CD4-positive, alpha-beta T cell treated with Interleukin-17A for 1 hour (primary cell): Measurements from ENCODE around the gene GPR162.

Experiments
- DNase-seq: peaks from one replicate; pipeline ENCODE4 v3.0.0-alpha.2; 2020

The GPR162 gene

GRCh38 chr12:6787309-6787708, 34.3 kb upstream of the GPR162 start:
- no peak for DNase-seq

- DNase-seq = peak; percentile 77
These were observed 32.4 kb upstream of the GPR162 start, which contains the start of gene CD4 for GRCh38 chr12:6788972-6789924. TSS of gene CD4 (plus strand) at chr12:6789528. CDS start at chr12:6800139, 10,611 bp downstream.

- peak; percentile 55 for DNase-seq
These were observed 31.0 kb upstream of the GPR162 start for GRCh38 chr12:6790496-6791150.

- DNase-seq = no peak
These were observed 29.6 kb upstream of the GPR162 start for GRCh38 chr12:6791931-6792520.

GRCh38 chr12:6792522-6793201, 29.0 kb upstream of the GPR162 start:
- peak; percentile 53 for DNase-seq

GRCh38 chr12:6795088-6795487, 26.5 kb upstream of the GPR162 start:
- DNase-seq = no peak

GRCh38 chr12:6796576-6796975, 25.0 kb upstream of the GPR162 start:
- DNase-seq = no peak

- DNase-seq = no peak
These were observed 22.5 kb upstream of the GPR162 start for GRCh38 chr12:6799147-6799546.

GRCh38 chr12:6807170-6807569, 14.5 kb upstream of the GPR162 start:
- no peak for DNase-seq

GRCh38 chr12:6809056-6809455, 12.6 kb upstream of the GPR162 start:
- no peak for DNase-seq

- DNase-seq = no peak
These were observed 10.9 kb upstream of the GPR162 start for GRCh38 chr12:6810758-6811157.

- no peak for DNase-seq
These were observed 8.3 kb upstream of the GPR162 start for GRCh38 chr12:6813363-6813762.

GRCh38 chr12:6816598-6816997, 5.0 kb upstream of the GPR162 start:
- DNase-seq = no peak

- DNase-seq = no peak
These were observed 4.5 kb upstream of the GPR162 start for GRCh38 chr12:6817098-6817497.

- DNase-seq = no peak
These were observed 3.9 kb upstream of the GPR162 start for GRCh38 chr12:6817662-6818157.

- no peak for DNase-seq
These were observed 3.4 kb upstream of the GPR162 start for GRCh38 chr12:6818222-6818621.

GRCh38 chr12:6818645-6819044, 3.0 kb upstream of the GPR162 start:
- no peak for DNase-seq

GRCh38 chr12:6819106-6820030, 2.3 kb upstream of the GPR162 start:
- DNase-seq = no peak

- DNase-seq = no peak
These were observed 1.5 kb upstream of the GPR162 start for GRCh38 chr12:6820166-6820565.

- no peak for DNase-seq
These were observed 960 bp downstream of the GPR162 start for GRCh38 chr12:6822426-6823135.
